Natural killer cell (primary cell): Measurements from ENCODE around the gene TM2D3. TPM values are rescaled to one million over a fixed set of nuclear protein-coding genes. Genes with fewer than 3 reads are reported as not detected.

Source experiments
- ATAC-seq, 3 donors: fragments of 150-1000 bp in 2 of 3; fragments of 200-7000 bp in 1 of 3; cut with Tn5 transposase; 1 replicate in 1 of 3; 2 replicates in 2 of 3; pipeline ENCODE4 v1.10.0; 2021; ENCODE audit warnings: mild to moderate bottlenecking in 2 of 3, moderate library complexity in 2 of 3
- DNase-seq, 2 donors: peaks; one replicate each; pipeline versions ENCODE4 v3.0.0 to v3.0.0-alpha.2; 2013 to 2021; ENCODE audit warnings: mixed read lengths in 1 of 2
- H3K27ac ChIP-seq: one replicate; pipeline ENCODE4 v1.5.1; 2013; ENCODE audit warnings: mild to moderate bottlenecking, low read length
- H3K27me3 ChIP-seq: one replicate; pipeline ENCODE4 v1.6.1; 2013; ENCODE audit warnings: low read length; ENCODE audit not compliant: control insufficient read depth, insufficient read depth
- H3K36me3 ChIP-seq: one replicate; pipeline ENCODE4 v1.6.1; 2013; ENCODE audit warnings: low read length; ENCODE audit not compliant: control insufficient read depth, insufficient read depth
- H3K4me1 ChIP-seq: one replicate; pipeline ENCODE4 v1.6.1; 2013; ENCODE audit warnings: low read length; ENCODE audit not compliant: control insufficient read depth, insufficient read depth
- H3K4me3 ChIP-seq: one replicate; pipeline ENCODE4 v1.5.1; 2013; ENCODE audit warnings: low read length
- H3K9me3 ChIP-seq: one replicate; pipeline ENCODE4 v1.6.1; 2013; ENCODE audit warnings: low read length; ENCODE audit not compliant: control insufficient read depth, insufficient read depth
- H3K27ac Mint-ChIP-seq, 2 donors: one replicate each; pipeline ENCODE4 v1.8.0; 2022; ENCODE audit warnings: mild to moderate bottlenecking in 2 of 2, mixed read lengths in 2 of 2, moderate library complexity in 1 of 2
- H3K27me3 Mint-ChIP-seq, 2 donors: one replicate each; pipeline ENCODE4 v1.8.0; 2022; ENCODE audit warnings: low read depth in 2 of 2, mixed read lengths in 2 of 2
- H3K36me3 Mint-ChIP-seq: one replicate; pipeline ENCODE4 v1.8.0; 2022; ENCODE audit warnings: mixed read lengths
- H3K4me1 Mint-ChIP-seq, 2 donors: one replicate each; pipeline ENCODE4 v1.8.0; 2022; ENCODE audit warnings: mixed read lengths in 2 of 2
- H3K4me3 Mint-ChIP-seq: one replicate; pipeline ENCODE4 v1.8.0; 2022; ENCODE audit warnings: mild to moderate bottlenecking, moderate library complexity, mixed read lengths
- H3K9me3 Mint-ChIP-seq, 2 donors: one replicate each; pipeline ENCODE4 v1.8.0; 2022; ENCODE audit warnings: mixed read lengths in 2 of 2
- WGBS: methylation state at CpG from one replicate; pipeline ENCODE4 v1.1.7; 2013; ENCODE audit warnings: missing lambda C conversion rate; ENCODE audit not compliant: insufficient coverage; 5-methylcytosine and 5-hydroxymethylcytosine counted together
- intact Hi-C: fragments of 100-400 bp; cut with micrococcal nuclease; formaldehyde crosslinking; loops from one replicate; pipeline ENCODE4 v1.14.2; 2022
- total RNA-seq, 4 donors: library from RNA; stranded (reverse); fragments of 120-200 nt in 1 of 4; gene quantifications; one replicate each; pipeline versions ENCODE4 v1.2.3 to v1.2.4, GENCODE V29; 2013 to 2022
- TF ChIP-seq, protein P1 (sequence below): fragments of 200-600 bp; IDR thresholded peaks from one replicate; pipeline ENCODE4 v1.8.0; 2022; ENCODE audit warnings: antibody characterized with exemption

Gene TM2D3
- total RNA-seq, 3 donors from 2014 or later (not counting 1 experiment from before 2014, with no cell fraction given): 59.4 to 76.4 (median 71.2) TPM

DNA sequence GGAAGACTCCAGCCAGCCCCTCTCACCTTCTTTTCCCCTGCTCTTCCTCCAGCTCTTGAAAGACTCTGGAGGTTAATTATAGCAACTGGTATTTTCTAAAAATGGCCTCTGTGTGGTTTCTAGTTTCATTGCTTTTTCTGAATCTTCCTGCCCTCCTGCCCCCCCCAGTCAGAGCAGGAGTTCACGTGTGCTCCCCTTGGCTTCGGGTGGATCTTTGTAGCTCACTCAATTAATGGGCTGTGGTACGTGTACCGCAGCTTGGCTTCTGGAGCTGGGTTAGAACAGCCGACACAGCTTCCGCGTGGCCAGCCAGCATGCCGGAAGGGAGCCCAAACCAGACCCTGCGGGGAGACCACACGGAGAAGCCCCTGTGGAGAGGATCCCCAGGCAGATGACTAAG is 31.5 kb downstream of the TM2D3 start:
- DNase-seq (no peak), ATAC-seq (no peak)
- TF ChIP-seq, protein P1, sequence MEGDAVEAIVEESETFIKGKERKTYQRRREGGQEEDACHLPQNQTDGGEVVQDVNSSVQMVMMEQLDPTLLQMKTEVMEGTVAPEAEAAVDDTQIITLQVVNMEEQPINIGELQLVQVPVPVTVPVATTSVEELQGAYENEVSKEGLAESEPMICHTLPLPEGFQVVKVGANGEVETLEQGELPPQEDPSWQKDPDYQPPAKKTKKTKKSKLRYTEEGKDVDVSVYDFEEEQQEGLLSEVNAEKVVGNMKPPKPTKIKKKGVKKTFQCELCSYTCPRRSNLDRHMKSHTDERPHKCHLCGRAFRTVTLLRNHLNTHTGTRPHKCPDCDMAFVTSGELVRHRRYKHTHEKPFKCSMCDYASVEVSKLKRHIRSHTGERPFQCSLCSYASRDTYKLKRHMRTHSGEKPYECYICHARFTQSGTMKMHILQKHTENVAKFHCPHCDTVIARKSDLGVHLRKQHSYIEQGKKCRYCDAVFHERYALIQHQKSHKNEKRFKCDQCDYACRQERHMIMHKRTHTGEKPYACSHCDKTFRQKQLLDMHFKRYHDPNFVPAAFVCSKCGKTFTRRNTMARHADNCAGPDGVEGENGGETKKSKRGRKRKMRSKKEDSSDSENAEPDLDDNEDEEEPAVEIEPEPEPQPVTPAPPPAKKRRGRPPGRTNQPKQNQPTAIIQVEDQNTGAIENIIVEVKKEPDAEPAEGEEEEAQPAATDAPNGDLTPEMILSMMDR: no peak
- peaks cover 10% of the 10 kb centered on the region for H3K36me3 Mint-ChIP-seq
- Histone ChIP-seq H3K27ac (no peak overlapping the region), H3K27me3 (no peaks in the 10 kb centered on the region), H3K36me3 (no peaks in the 10 kb centered on the region), H3K4me1 (no peaks in the 10 kb centered on the region), H3K4me3 (no peak overlapping the region), H3K9me3 (no peaks in the 10 kb centered on the region)
- H3K4me3 Mint-ChIP-seq: no peak overlapping the region
- WGBS: 71% methylated on average over 10 of the region's 10 CpGs
- H3K27me3 Mint-ChIP-seq: no peaks in the 10 kb centered on the region
- intact Hi-C loops: no loop called here
- peaks cover 19% of the 10 kb centered on the region in 2 donors for H3K4me1 Mint-ChIP-seq
- no peaks in the 10 kb centered on the region for H3K9me3 Mint-ChIP-seq
- no peak overlapping the region for H3K27ac Mint-ChIP-seq

DNA sequence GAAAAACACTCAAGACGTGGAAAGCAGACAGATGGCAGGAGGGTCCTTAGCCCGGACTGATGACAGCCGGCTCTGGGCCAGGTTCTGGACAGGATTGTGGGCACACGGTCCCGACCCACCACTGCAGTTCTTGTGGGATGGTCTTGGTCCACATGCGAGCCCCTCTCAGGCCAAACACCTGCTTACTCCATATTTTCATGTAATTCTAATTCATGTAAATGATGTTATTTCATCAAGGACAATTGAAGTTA is 32.6 kb downstream of the TM2D3 start:
- intact Hi-C loops: no loop called here
- peaks cover 10% of the 10 kb centered on the region for H3K36me3 Mint-ChIP-seq

DNA sequence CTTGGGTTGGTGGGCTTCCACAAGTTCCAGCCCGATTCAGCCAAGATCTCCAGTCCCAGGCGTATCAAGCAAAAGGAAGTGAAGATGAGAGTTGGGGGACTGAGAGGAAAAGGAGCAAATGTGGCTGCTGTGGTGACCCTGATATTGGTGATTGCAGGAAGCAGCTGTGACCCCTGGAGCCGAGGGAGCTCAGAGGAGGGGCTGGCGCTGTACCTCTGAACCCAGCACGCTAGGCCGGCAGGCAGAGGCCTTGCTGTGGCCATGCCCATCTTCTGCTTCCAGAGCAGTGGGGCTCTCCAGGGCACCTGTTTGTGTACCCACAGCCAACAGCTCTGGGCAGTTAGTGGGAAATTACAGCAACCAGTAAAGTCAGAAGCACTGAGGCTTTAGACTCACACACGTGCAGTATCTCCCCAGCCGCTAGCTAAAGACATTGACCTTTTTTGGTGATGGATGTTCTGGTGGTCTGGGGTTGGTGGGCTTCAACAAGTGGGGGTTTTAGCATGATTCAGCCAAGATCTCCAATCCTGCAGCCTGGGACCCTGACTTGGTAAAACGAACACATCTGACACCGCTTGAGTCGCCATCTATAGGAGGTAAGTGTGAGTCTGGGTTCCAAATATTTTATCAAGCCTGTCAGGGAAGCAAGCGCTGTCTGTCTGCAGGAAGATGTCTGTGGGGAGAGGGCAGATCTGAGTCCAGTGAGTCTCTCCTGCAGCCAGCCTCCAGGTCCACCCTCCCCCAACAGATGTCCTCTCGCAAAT is 33.1 kb downstream of the TM2D3 start:
- WGBS: 53% methylated on average over 12 of the region's 13 CpGs
- Mint-ChIP-seq H3K9me3 (no peaks in the 10 kb centered on the region), H3K4me1 (peaks cover 16 to 17% of the 10 kb centered on the region in 2 donors), H3K4me3 (no peak overlapping the region), H3K36me3 (peaks cover 10% of the 10 kb centered on the region), H3K27ac (no peak overlapping the region), H3K27me3 (no peaks in the 10 kb centered on the region)
- intact Hi-C loops: no loop called here
- no peaks in the 10 kb centered on the region for H3K9me3 ChIP-seq
- no peaks in the 10 kb centered on the region for H3K36me3 ChIP-seq
- H3K4me3 ChIP-seq: no peak overlapping the region
- no peak for ATAC-seq
- no peak for DNase-seq
- TF ChIP-seq, protein P1: no peak
- no peak overlapping the region for H3K27ac ChIP-seq
- H3K4me1 ChIP-seq: no peaks in the 10 kb centered on the region
- no peaks in the 10 kb centered on the region for H3K27me3 ChIP-seq

More for the DNA sequence above, 32.6 kb downstream of the TM2D3 start:
- Histone ChIP-seq H3K4me1 (no peaks in the 10 kb centered on the region), H3K36me3 (no peaks in the 10 kb centered on the region), H3K9me3 (no peaks in the 10 kb centered on the region), H3K4me3 (no peak overlapping the region), H3K27ac (no peak overlapping the region), H3K27me3 (no peaks in the 10 kb centered on the region)
- no peak overlapping the region for H3K4me3 Mint-ChIP-seq
- WGBS: 93% methylated on average over 6 of the region's 6 CpGs
- H3K27me3 Mint-ChIP-seq: no peaks in the 10 kb centered on the region
- H3K4me1 Mint-ChIP-seq: peaks cover 19% of the 10 kb centered on the region in 2 donors
- TF ChIP-seq, protein P1: no peak
- H3K9me3 Mint-ChIP-seq: no peaks in the 10 kb centered on the region
- ATAC-seq (no peak), DNase-seq (no peak)
- no peak overlapping the region for H3K27ac Mint-ChIP-seq

DNA sequence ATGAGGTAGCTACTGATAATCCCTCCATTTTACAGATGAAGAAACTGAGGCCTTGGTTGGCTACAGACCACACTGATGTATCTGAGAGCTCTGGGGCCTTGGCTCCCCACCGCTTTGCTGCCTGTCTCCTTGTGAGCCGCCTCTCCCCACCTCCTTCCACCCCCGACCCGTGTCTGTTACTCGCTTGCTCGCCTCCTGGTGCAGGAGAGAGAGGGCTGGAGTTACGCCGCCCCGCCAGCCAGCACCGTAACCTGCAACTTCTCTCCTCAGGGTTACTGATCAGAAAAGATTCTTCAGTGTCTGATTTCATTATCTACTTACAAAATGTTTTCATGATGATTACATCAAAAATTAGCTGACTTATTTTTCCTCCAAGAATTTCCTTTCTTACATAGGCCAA is 34.1 kb downstream of the TM2D3 start:
- Histone ChIP-seq H3K27ac (no peak overlapping the region), H3K36me3 (no peaks in the 10 kb centered on the region), H3K4me3 (no peak overlapping the region), H3K27me3 (no peaks in the 10 kb centered on the region), H3K9me3 (no peaks in the 10 kb centered on the region), H3K4me1 (no peaks in the 10 kb centered on the region)
- Mint-ChIP-seq H3K9me3 (no peaks in the 10 kb centered on the region), H3K27ac (no peak overlapping the region), H3K4me3 (no peak overlapping the region), H3K36me3 (peaks cover 6% of the 10 kb centered on the region), H3K4me1 (peaks cover 7 to 14% of the 10 kb centered on the region in 2 donors), H3K27me3 (no peaks in the 10 kb centered on the region)
- ATAC-seq (no peak), DNase-seq (no peak)
- WGBS: 90% methylated on average over 10 of the region's 10 CpGs
- TF ChIP-seq, protein P1: no peak
- intact Hi-C loops: no loop called here
